ENCODE data around the gene IGFLR1.

GRCh38 chr19:35740108-35740422 is 2.2 kb downstream of the IGFLR1 start:
- no peak for TF ChIP-seq CTCF (IDR thresholded peaks at IDR 0.05)
- no peak for TF ChIP-seq POLR2A (IDR thresholded peaks at IDR 0.05)
- TF ChIP-seq EP300 (IDR thresholded peaks at IDR 0.05), result no peak

Data from tibial nerve (tissue), 4 donors.